Activated CD4-positive, alpha-beta T cell treated with anti-CD3 and anti-CD28 coated beads for 36 hours (primary cell): ENCODE measurements around the gene CCSER1. TPM values are rescaled to one million over a fixed set of nuclear protein-coding genes. Genes with fewer than 3 reads are reported as not detected.

Source experiments
- ATAC-seq: fragments of 200-7000 bp; cut with Tn5 transposase; one replicate; pipeline ENCODE4 v1.10.0; 2021; ENCODE audit warnings: mild to moderate bottlenecking, moderate library complexity
- CTCF ChIA-PET: fragments of 350-600 bp; sonication (Branson Sonifier 250); formaldehyde crosslinking; loops from one replicate; lab custom pipeline; 2021; ENCODE audit warnings: antibody characterized with exemption; lab: Charles Lee
- POLR2A ChIA-PET: fragments of 350-600 bp; sonication (Branson Sonifier 250); formaldehyde crosslinking; loops from one replicate; lab custom pipeline; 2021; ENCODE audit warnings: antibody characterized with exemption, inconsistent platforms; lab: Charles Lee
- DNase-seq: peaks from one replicate; pipeline ENCODE4 v3.0.0-alpha.2; 2020
- H3K27ac Mint-ChIP-seq: one replicate; pipeline ENCODE4 v1.8.0; 2021; ENCODE audit warnings: mixed read lengths
- H3K27me3 Mint-ChIP-seq: one replicate; pipeline ENCODE4 v1.8.0; 2021; ENCODE audit warnings: mixed read lengths
- H3K36me3 Mint-ChIP-seq: one replicate; pipeline ENCODE4 v1.8.0; 2021; ENCODE audit warnings: low read depth, mixed read lengths
- H3K4me1 Mint-ChIP-seq: one replicate; pipeline ENCODE4 v1.8.0; 2021; ENCODE audit warnings: mixed read lengths
- H3K4me3 Mint-ChIP-seq: one replicate; pipeline ENCODE4 v1.8.0; 2021; ENCODE audit warnings: mild to moderate bottlenecking, moderate library complexity, mixed read lengths
- H3K9me3 Mint-ChIP-seq: one replicate; pipeline ENCODE4 v1.8.0; 2021; ENCODE audit warnings: low read depth, mixed read lengths
- intact Hi-C, 2 experiments: fragments of 100-400 bp; cut with DNase I in 1 of 2; cut with micrococcal nuclease in 1 of 2; formaldehyde crosslinking; loops; one replicate each; pipeline versions ENCODE4 v1.14.2 to v1.15.1; 2022 to 2024; cut with DNase I, micrococcal nuclease
- total RNA-seq, 2 experiments: library from RNA; stranded (reverse); gene quantifications; one replicate each; pipeline ENCODE4 v1.2.3, GENCODE V29; 2021

CCSER1 gene
- total RNA-seq, 2 experiments from 2014 or later = 0.14 TPM; not detected in 1

- CTCF ChIA-PET = no interaction called here
- DNase-seq = no peak
- no peak overlapping the region for H3K27ac Mint-ChIP-seq
- POLR2A ChIA-PET = no interaction called here
- H3K4me1 Mint-ChIP-seq = no peaks in the 10 kb centered on the region
- no peak for ATAC-seq
- no peaks in the 10 kb centered on the region for H3K9me3 Mint-ChIP-seq
- intact Hi-C loops = no loop called here
- no peak overlapping the region for H3K4me3 Mint-ChIP-seq
- no peaks in the 10 kb centered on the region for H3K27me3 Mint-ChIP-seq
- H3K36me3 Mint-ChIP-seq = no peaks in the 10 kb centered on the region
These were observed 454.9 kb downstream of the CCSER1 start for GRCh38 chr4:90582087-90582486.

- H3K36me3 Mint-ChIP-seq = no peaks in the 10 kb centered on the region
- H3K4me1 Mint-ChIP-seq = no peaks in the 10 kb centered on the region
- intact Hi-C loops = no loop called here
These were observed 456.9 kb downstream of the CCSER1 start for GRCh38 chr4:90584051-90584450.

GRCh38 chr4:90585961-90586360, 458.8 kb downstream of the CCSER1 start:
- DNase-seq = no peak
- H3K27me3 Mint-ChIP-seq = no peaks in the 10 kb centered on the region
- intact Hi-C loops = no loop called here
- no peak for ATAC-seq
- CTCF ChIA-PET = no interaction called here
- no peaks in the 10 kb centered on the region for H3K4me1 Mint-ChIP-seq
- no peak overlapping the region for H3K4me3 Mint-ChIP-seq
- H3K9me3 Mint-ChIP-seq = no peaks in the 10 kb centered on the region
- no peaks in the 10 kb centered on the region for H3K36me3 Mint-ChIP-seq
- POLR2A ChIA-PET = no interaction called here
- no peak overlapping the region for H3K27ac Mint-ChIP-seq

More at GRCh38 chr4:90584051-90584450, 456.9 kb downstream of the CCSER1 start:
- no peak overlapping the region for H3K27ac Mint-ChIP-seq
- ATAC-seq = no peak
- no peak for DNase-seq
- ChIA-PET CTCF (no interaction called here), POLR2A (no interaction called here)
- H3K4me3 Mint-ChIP-seq = no peak overlapping the region
- H3K9me3 Mint-ChIP-seq = no peaks in the 10 kb centered on the region
- no peaks in the 10 kb centered on the region for H3K27me3 Mint-ChIP-seq

- POLR2A ChIA-PET = no interaction called here
- Mint-ChIP-seq H3K4me3 (no peak overlapping the region), H3K27me3 (no peaks in the 10 kb centered on the region), H3K36me3 (no peaks in the 10 kb centered on the region), H3K4me1 (no peaks in the 10 kb centered on the region), H3K9me3 (no peaks in the 10 kb centered on the region), H3K27ac (no peak overlapping the region)
- no peak for ATAC-seq
- CTCF ChIA-PET = no interaction called here
- no peak for DNase-seq
- intact Hi-C loops = no loop called here
These were observed 459.6 kb downstream of the CCSER1 start for GRCh38 chr4:90586799-90587198.

- H3K9me3 Mint-ChIP-seq = no peaks in the 10 kb centered on the region
- H3K27me3 Mint-ChIP-seq = no peaks in the 10 kb centered on the region
- intact Hi-C loops = no loop called here
- no peak for ATAC-seq
- ChIA-PET CTCF (no interaction called here), POLR2A (no interaction called here)
- H3K36me3 Mint-ChIP-seq = no peaks in the 10 kb centered on the region
- no peak for DNase-seq
- H3K27ac Mint-ChIP-seq = no peak overlapping the region
- H3K4me3 Mint-ChIP-seq = no peak overlapping the region
- no peaks in the 10 kb centered on the region for H3K4me1 Mint-ChIP-seq
These were observed 470.7 kb downstream of the CCSER1 start for GRCh38 chr4:90597927-90598326.

- H3K4me1 Mint-ChIP-seq = no peaks in the 10 kb centered on the region
- no peak overlapping the region for H3K4me3 Mint-ChIP-seq
- CTCF ChIA-PET = no interaction called here
These were observed 471.5 kb downstream of the CCSER1 start for GRCh38 chr4:90598741-90599140.

GRCh38 chr4:90602726-90603125, 475.5 kb downstream of the CCSER1 start:
- no peaks in the 10 kb centered on the region for H3K9me3 Mint-ChIP-seq
- no peaks in the 10 kb centered on the region for H3K4me1 Mint-ChIP-seq
- CTCF ChIA-PET = no interaction called here
- no peaks in the 10 kb centered on the region for H3K27me3 Mint-ChIP-seq
- intact Hi-C loops = no loop called here
- DNase-seq (no peak), ATAC-seq (no peak)
- no peaks in the 10 kb centered on the region for H3K36me3 Mint-ChIP-seq
- no peak overlapping the region for H3K27ac Mint-ChIP-seq
- H3K4me3 Mint-ChIP-seq = no peak overlapping the region
- POLR2A ChIA-PET = no interaction called here

More at GRCh38 chr4:90598741-90599140, 471.5 kb downstream of the CCSER1 start:
- DNase-seq (no peak), ATAC-seq (no peak)
- POLR2A ChIA-PET = no interaction called here
- Mint-ChIP-seq H3K36me3 (no peaks in the 10 kb centered on the region), H3K9me3 (no peaks in the 10 kb centered on the region), H3K27me3 (no peaks in the 10 kb centered on the region), H3K27ac (no peak overlapping the region)
- intact Hi-C loops = no loop called here

- H3K4me3 Mint-ChIP-seq = no peak overlapping the region
- ChIA-PET CTCF (no interaction called here), POLR2A (no interaction called here)
- ATAC-seq (no peak), DNase-seq (no peak)
- no peaks in the 10 kb centered on the region for H3K4me1 Mint-ChIP-seq
- H3K9me3 Mint-ChIP-seq = no peaks in the 10 kb centered on the region
- no peaks in the 10 kb centered on the region for H3K27me3 Mint-ChIP-seq
- no peaks in the 10 kb centered on the region for H3K36me3 Mint-ChIP-seq
- H3K27ac Mint-ChIP-seq = no peak overlapping the region
- intact Hi-C loops = no loop called here
These were observed 476.3 kb downstream of the CCSER1 start for GRCh38 chr4:90603540-90603939.

- intact Hi-C loops = no loop called here
- no peak for ATAC-seq
- Mint-ChIP-seq H3K27ac (no peak overlapping the region), H3K4me1 (no peaks in the 10 kb centered on the region), H3K36me3 (no peaks in the 10 kb centered on the region), H3K4me3 (no peak overlapping the region), H3K9me3 (no peaks in the 10 kb centered on the region), H3K27me3 (no peaks in the 10 kb centered on the region)
- no peak for DNase-seq
- ChIA-PET POLR2A (no interaction called here), CTCF (no interaction called here)
These were observed 479.6 kb downstream of the CCSER1 start for GRCh38 chr4:90606781-90607180.

GRCh38 chr4:90614371-90614770, 487.2 kb downstream of the CCSER1 start:
- H3K4me3 Mint-ChIP-seq = no peak overlapping the region
- no peaks in the 10 kb centered on the region for H3K36me3 Mint-ChIP-seq
- no peak overlapping the region for H3K27ac Mint-ChIP-seq
- DNase-seq (no peak), ATAC-seq (no peak)
- H3K27me3 Mint-ChIP-seq = no peaks in the 10 kb centered on the region
- no peaks in the 10 kb centered on the region for H3K4me1 Mint-ChIP-seq
- CTCF ChIA-PET = no interaction called here
- no peaks in the 10 kb centered on the region for H3K9me3 Mint-ChIP-seq
- POLR2A ChIA-PET = no interaction called here
- intact Hi-C loops = no loop called here

GRCh38 chr4:90621080-90621479, 493.9 kb downstream of the CCSER1 start:
- no peak for ATAC-seq
- Mint-ChIP-seq H3K9me3 (peaks cover 1% of the 10 kb centered on the region), H3K27ac (no peak overlapping the region), H3K4me3 (no peak overlapping the region), H3K36me3 (no peaks in the 10 kb centered on the region), H3K4me1 (no peaks in the 10 kb centered on the region), H3K27me3 (no peaks in the 10 kb centered on the region)
- intact Hi-C loops = no loop called here
- DNase-seq = no peak
- CTCF ChIA-PET = no interaction called here
- POLR2A ChIA-PET = no interaction called here

GRCh38 chr4:90624781-90625180, 497.6 kb downstream of the CCSER1 start:
- Mint-ChIP-seq H3K4me3 (no peak overlapping the region), H3K4me1 (no peaks in the 10 kb centered on the region), H3K9me3 (peaks cover 1% of the 10 kb centered on the region), H3K36me3 (no peaks in the 10 kb centered on the region), H3K27me3 (no peaks in the 10 kb centered on the region), H3K27ac (no peak overlapping the region)
- ChIA-PET CTCF (no interaction called here), POLR2A (no interaction called here)
- ATAC-seq (no peak), DNase-seq (no peak)
- intact Hi-C loops = no loop called here
